WTC11 (cell line): ENCODE results near the gene RRBP1. TPM values are rescaled to one million over a fixed set of nuclear protein-coding genes. Genes with fewer than 3 reads are reported as not detected.

Experiments used
- ATAC-seq: fragments of 200-7000 bp; cut with Tn5 transposase; 2 replicates; pipeline ENCODE4 v1.10.0; 2021; ENCODE audit warnings: mild to moderate bottlenecking, moderate library complexity
- CTCF ChIA-PET: fragments of 300-600 bp; sonication (Branson Sonifier 250); formaldehyde crosslinking; loops from one replicate; lab custom pipeline; 2021; ENCODE audit warnings: antibody characterized with exemption; lab: Charles Lee
- POLR2A ChIA-PET: fragments of 350-600 bp; sonication (Branson Sonifier 250); formaldehyde crosslinking; loops from one replicate; lab custom pipeline; 2021; ENCODE audit warnings: antibody characterized with exemption; lab: Charles Lee
- DNase-seq: peaks from one replicate; pipeline ENCODE4 v3.0.0; 2021; ENCODE audit warnings: low spot score
- H3K27ac Mint-ChIP-seq: 2 replicates; pipeline ENCODE4 v1.8.0; 2021; ENCODE audit warnings: mixed read lengths
- H3K27me3 Mint-ChIP-seq: 2 replicates; pipeline ENCODE4 v1.8.0; 2021; ENCODE audit warnings: low read depth, mild to moderate bottlenecking, moderate library complexity, mixed read lengths
- H3K36me3 Mint-ChIP-seq: 2 replicates; pipeline ENCODE4 v1.8.0; 2021; ENCODE audit warnings: mixed read lengths
- H3K4me1 Mint-ChIP-seq: 2 replicates; pipeline ENCODE4 v1.8.0; 2022; ENCODE audit warnings: mixed read lengths
- H3K4me3 Mint-ChIP-seq: 2 replicates; pipeline ENCODE4 v1.8.0; 2021; ENCODE audit warnings: mild to moderate bottlenecking, moderate library complexity, mixed read lengths
- H3K9me3 Mint-ChIP-seq: 2 replicates; pipeline ENCODE4 v1.8.0; 2021; ENCODE audit warnings: mixed read lengths
- AR ChIP-seq: fragments of 250-450 bp; sonication (Bioruptor Pico); IDR thresholded peaks from 2 replicates; pipeline ENCODE4 v1.9.0; 2021; ENCODE audit warnings: mild to moderate bottlenecking
- ATF1 ChIP-seq: sonication (generic); formaldehyde crosslinking; IDR thresholded peaks from 2 replicates; pipeline ENCODE4 v1.8.1; 2023; ENCODE audit warnings: mild to moderate bottlenecking, moderate library complexity, missing genetic modification reagents
- FOXJ3 ChIP-seq: sonication (generic); formaldehyde crosslinking; IDR thresholded peaks from 2 replicates; pipeline ENCODE4 v1.9.0; 2021; ENCODE audit warnings: missing genetic modification reagents, mild to moderate bottlenecking, borderline replicate concordance
- GRHL2 ChIP-seq: fragments of 250-450 bp; sonication (Bioruptor Pico); IDR thresholded peaks from 2 replicates; pipeline ENCODE4 v1.8.0; 2022; ENCODE audit warnings: mild to moderate bottlenecking, moderate library complexity; ENCODE audit not compliant: insufficient replicate concordance, severe bottlenecking
- GTF2I ChIP-seq: fragments of 250-450 bp; sonication (Bioruptor Pico); conservative IDR thresholded peaks from 2 replicates; pipeline ENCODE4 v1.4.0; 2021; ENCODE audit warnings: mild to moderate bottlenecking
- IRF2 ChIP-seq: sonication (generic); formaldehyde crosslinking; IDR thresholded peaks from 2 replicates; pipeline ENCODE4 v1.8.0; 2022; ENCODE audit warnings: low read depth, missing genetic modification reagents, borderline replicate concordance
- KAT7 ChIP-seq: sonication (generic); formaldehyde crosslinking; IDR thresholded peaks from 2 replicates; pipeline ENCODE4 v1.8.1; 2023; ENCODE audit warnings: missing genetic modification reagents, mild to moderate bottlenecking, borderline replicate concordance
- MAX ChIP-seq: sonication (generic); formaldehyde crosslinking; IDR thresholded peaks from 2 replicates; pipeline ENCODE4 v1.8.0; 2022; ENCODE audit warnings: mild to moderate bottlenecking, missing genetic modification reagents
- NFE2L1 ChIP-seq: sonication (generic); formaldehyde crosslinking; IDR thresholded peaks from 2 replicates; pipeline ENCODE4 v1.8.1; 2023; ENCODE audit warnings: missing genetic modification reagents
- NFYB ChIP-seq: sonication (generic); formaldehyde crosslinking; conservative IDR thresholded peaks from 2 replicates; pipeline ENCODE4 v1.8.0; 2022; ENCODE audit warnings: low read depth, missing genetic modification reagents
- NR3C1 ChIP-seq: sonication (generic); formaldehyde crosslinking; conservative IDR thresholded peaks from 2 replicates; pipeline ENCODE4 v1.8.1; 2023; ENCODE audit warnings: low read depth, mild to moderate bottlenecking, missing genetic modification reagents
- PRDM15 ChIP-seq: sonication (generic); formaldehyde crosslinking; IDR thresholded peaks from 2 replicates; pipeline ENCODE4 v1.8.0; 2022; ENCODE audit warnings: missing genetic modification reagents
- RELA ChIP-seq: sonication (generic); formaldehyde crosslinking; IDR thresholded peaks from 2 replicates; pipeline ENCODE4 v1.8.1; 2022; ENCODE audit warnings: missing genetic modification reagents, mild to moderate bottlenecking, borderline replicate concordance
- TEAD1 ChIP-seq: sonication (generic); formaldehyde crosslinking; IDR thresholded peaks from 2 replicates; pipeline ENCODE4 v1.8.0; 2022; ENCODE audit warnings: mild to moderate bottlenecking, missing genetic modification reagents
- ZNF232 ChIP-seq: sonication (generic); formaldehyde crosslinking; IDR thresholded peaks from 2 replicates; pipeline ENCODE4 v1.8.0; 2022; ENCODE audit warnings: mild to moderate bottlenecking, missing genetic modification reagents
- total RNA-seq: library from RNA; stranded (reverse); gene quantifications from 3 replicates; pipeline ENCODE4 v1.2.3, GENCODE V29; 2021
- TF ChIP-seq, protein P1 (sequence below): fragments of 250-450 bp; sonication (Bioruptor Pico); IDR thresholded peaks from 2 replicates; pipeline ENCODE4 v1.9.0; 2021; ENCODE audit warnings: mild to moderate bottlenecking
- TF ChIP-seq, protein P2 (sequence below): fragments of 250-450 bp; sonication (Bioruptor Pico); conservative IDR thresholded peaks from 2 replicates; pipeline ENCODE4 v1.9.0; 2021; ENCODE audit warnings: mild to moderate bottlenecking
- TF ChIP-seq, protein P3 (sequence below): fragments of 250-450 bp; sonication (Bioruptor Pico); IDR thresholded peaks from 2 replicates; pipeline ENCODE4 v1.9.0; 2021; ENCODE audit warnings: moderate library complexity, mild to moderate bottlenecking, inconsistent platforms, borderline replicate concordance

Gene RRBP1
- total RNA-seq, 1 experiment from 2014 or later = 171 TPM

DNA sequence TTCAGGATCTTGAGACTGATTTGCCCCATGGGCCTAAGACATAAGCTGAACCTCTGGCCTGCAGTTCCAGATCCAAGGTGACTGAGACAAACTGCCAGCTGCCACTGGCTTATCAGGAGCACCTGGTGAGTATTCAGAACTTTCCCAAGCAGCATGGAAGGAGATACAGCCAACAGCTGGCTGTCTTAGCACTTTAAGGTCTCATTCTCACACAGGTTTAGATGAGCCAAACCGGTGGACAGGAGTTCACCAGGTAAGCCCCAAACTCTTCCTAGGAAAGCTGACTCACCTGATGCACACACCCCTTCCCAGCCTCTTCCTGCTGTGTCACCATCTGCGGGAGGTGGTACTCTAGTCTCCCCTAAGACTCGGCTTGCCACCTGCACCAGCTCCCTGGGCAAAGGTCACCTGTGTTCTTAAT lies 17.9 kb upstream of the RRBP1 start, which contains the start of gene BANF2:
Gene BANF2, plus strand, starts transcription at position 36 of the 421 bp plus-strand sequence. CDS start 25,060 bp downstream, outside the sequence.
- H3K36me3 Mint-ChIP-seq = no peaks in the 10 kb centered on the region

DNA sequence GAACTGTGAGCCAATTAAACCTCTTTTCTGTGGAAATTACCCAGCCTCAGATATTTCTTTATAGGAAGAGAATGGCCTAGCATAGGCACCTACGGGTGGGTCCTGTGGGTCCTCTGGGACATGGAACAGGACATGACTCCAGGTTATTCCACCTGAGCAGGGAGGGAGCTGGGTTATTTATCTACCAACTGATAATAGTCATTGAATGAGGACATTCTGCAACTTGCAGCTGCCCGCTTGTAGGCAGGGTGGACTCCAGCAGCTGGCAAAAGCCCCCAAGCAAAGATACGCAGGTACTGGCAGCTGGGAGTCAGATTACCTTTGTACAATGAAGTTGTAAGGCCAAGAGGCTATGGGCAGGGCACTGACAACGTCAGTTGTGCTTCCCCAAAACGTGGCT lies 16.3 kb upstream of the RRBP1 start:
- no peaks in the 10 kb centered on the region; the same call in 1 of the 2 replicates for H3K27me3 Mint-ChIP-seq
- DNase-seq (no peak), ATAC-seq (no peak)
- H3K4me1 Mint-ChIP-seq = peaks cover 6% of the 10 kb centered on the region
- no peak overlapping the region for H3K27ac Mint-ChIP-seq
- H3K4me3 Mint-ChIP-seq = no peak overlapping the region
- no peaks in the 10 kb centered on the region; the same call in 1 of the 2 replicates for H3K36me3 Mint-ChIP-seq
- ChIA-PET POLR2A (no interaction called here), CTCF (interaction anchor here (1.2 kb wide), 1 partner anchor 16 kb away, joined by 8 read pairs; the partner anchor contains the start of gene RRBP1)
- H3K9me3 Mint-ChIP-seq = peaks cover 22% of the 10 kb centered on the region
- TF ChIP-seq, protein P1, sequence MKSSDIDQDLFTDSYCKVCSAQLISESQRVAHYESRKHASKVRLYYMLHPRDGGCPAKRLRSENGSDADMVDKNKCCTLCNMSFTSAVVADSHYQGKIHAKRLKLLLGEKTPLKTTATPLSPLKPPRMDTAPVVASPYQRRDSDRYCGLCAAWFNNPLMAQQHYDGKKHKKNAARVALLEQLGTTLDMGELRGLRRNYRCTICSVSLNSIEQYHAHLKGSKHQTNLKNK (CRISPR knock-in tag) = no peak
- TF ChIP-seq GTF2I (CRISPR knock-in tag) = no peak
- no peak for TF ChIP-seq IRF2 (CRISPR knock-in tag)
- no peak for TF ChIP-seq MAX (CRISPR knock-in tag)
- TF ChIP-seq NFE2L1 (CRISPR knock-in tag) = no peak
- TF ChIP-seq, protein P2, sequence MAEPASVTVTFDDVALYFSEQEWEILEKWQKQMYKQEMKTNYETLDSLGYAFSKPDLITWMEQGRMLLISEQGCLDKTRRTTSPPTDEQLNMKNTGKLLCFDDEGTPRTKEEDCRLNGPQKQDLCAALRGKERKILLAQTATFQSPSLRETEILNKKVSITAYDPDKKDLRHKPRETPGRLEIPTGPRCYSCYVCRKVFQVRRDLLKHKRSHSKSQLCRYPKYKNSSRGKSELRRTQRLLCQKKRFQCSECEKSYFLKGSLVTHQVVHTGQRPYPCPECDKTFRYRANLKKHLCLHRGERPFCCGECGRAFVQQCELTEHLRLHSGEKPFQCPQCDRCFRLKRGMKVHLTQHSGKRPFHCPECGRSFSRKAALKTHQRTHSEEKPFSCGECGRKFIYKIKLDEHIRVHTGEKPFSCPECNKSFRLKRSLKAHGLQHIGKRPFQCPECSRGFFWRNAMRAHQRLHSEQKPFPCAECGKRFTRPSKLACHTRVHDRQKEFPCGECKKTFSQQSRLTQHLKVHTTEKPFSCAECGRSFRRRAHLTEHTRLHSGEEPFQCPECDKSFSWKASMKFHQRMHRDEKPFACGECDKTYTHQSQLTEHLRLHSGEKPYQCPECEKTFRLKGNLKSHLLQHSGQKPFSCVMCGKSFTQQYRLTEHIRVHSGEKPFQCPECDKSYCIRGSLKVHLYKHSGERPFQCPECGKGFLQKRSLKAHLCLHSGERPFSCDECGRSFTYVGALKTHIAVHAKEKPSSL (CRISPR knock-in tag) = no peak
- TF ChIP-seq RELA (CRISPR knock-in tag) = no peak
- no peak for TF ChIP-seq GRHL2 (CRISPR knock-in tag)
- no peak for TF ChIP-seq ATF1 (CRISPR knock-in tag)
- TF ChIP-seq, protein P3, sequence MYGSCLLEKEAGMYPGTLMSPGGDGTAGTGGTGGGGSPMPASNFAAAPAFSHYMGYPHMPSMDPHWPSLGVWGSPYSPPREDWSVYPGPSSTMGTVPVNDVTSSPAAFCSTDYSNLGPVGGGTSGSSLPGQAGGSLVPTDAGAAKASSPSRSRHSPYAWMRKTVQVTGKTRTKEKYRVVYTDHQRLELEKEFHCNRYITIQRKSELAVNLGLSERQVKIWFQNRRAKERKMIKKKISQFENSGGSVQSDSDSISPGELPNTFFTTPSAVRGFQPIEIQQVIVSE (CRISPR knock-in tag) = no peak
- TF ChIP-seq NR3C1 (CRISPR knock-in tag) = no peak
- no peak for TF ChIP-seq ZNF232
- TF ChIP-seq KAT7 (CRISPR knock-in tag) = no peak

More for the DNA sequence above, 17.9 kb upstream of the RRBP1 start, which contains the start of gene BANF2:
- no peak for TF ChIP-seq NFYB
- no peak for TF ChIP-seq TEAD1
- TF ChIP-seq AR (CRISPR knock-in tag) = no peak
- TF ChIP-seq FOXJ3 (CRISPR knock-in tag) = no peak
- no peak for TF ChIP-seq PRDM15 (CRISPR knock-in tag)
- ATAC-seq (no peak), DNase-seq (no peak)
- POLR2A ChIA-PET = interaction anchor here (1.4 kb wide), 1 partner anchor 18 kb away, joined by 4 read pairs; the partner anchor contains the start of gene RRBP1
- Mint-ChIP-seq H3K4me1 (no peaks in the 10 kb centered on the region), H3K9me3 (peaks cover 17% of the 10 kb centered on the region), H3K27me3 (no peaks in the 10 kb centered on the region), H3K27ac (no peak within 1 kb of the TSS), H3K4me3 (no peak within 1 kb of the TSS)
- CTCF ChIA-PET = interaction anchor here (1.6 kb wide), 1 partner anchor 17 kb away, joined by 7 read pairs; the partner anchor contains the start of gene RRBP1
